ENCODE measurements around the gene SPECC1.

SPECC1 gene

DNA sequence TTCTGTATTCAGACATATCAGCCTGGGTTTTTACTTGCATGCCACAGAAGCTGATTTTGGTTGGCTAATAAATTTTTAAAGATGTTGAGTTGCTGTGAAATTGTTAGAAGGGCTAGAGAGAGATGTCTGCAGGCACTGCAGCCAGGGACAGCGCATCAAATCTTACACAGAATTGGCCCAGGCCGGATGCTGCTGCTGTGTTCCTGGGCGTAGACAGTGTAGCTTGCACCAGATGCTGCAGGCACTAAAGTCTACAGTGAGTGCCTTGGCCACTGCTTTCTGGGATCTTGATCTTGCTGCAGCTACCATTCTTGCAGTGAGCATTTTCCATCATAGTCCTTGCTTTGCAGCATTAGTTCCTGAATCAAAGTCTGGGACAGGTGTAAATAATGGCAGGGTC, 169.9 kb downstream of the SPECC1 start:
- ChIA-PET POLR2A (ENCODE audit: low non-redundant PET) (no interaction called here), CTCF (no interaction called here)
- TF ChIP-seq, protein P1, sequence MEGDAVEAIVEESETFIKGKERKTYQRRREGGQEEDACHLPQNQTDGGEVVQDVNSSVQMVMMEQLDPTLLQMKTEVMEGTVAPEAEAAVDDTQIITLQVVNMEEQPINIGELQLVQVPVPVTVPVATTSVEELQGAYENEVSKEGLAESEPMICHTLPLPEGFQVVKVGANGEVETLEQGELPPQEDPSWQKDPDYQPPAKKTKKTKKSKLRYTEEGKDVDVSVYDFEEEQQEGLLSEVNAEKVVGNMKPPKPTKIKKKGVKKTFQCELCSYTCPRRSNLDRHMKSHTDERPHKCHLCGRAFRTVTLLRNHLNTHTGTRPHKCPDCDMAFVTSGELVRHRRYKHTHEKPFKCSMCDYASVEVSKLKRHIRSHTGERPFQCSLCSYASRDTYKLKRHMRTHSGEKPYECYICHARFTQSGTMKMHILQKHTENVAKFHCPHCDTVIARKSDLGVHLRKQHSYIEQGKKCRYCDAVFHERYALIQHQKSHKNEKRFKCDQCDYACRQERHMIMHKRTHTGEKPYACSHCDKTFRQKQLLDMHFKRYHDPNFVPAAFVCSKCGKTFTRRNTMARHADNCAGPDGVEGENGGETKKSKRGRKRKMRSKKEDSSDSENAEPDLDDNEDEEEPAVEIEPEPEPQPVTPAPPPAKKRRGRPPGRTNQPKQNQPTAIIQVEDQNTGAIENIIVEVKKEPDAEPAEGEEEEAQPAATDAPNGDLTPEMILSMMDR (conservative IDR thresholded peaks at IDR 0.05; ENCODE audit: low read depth): no peak
- no peak overlapping the region for H3K27ac ChIP-seq
- no peak for DNase-seq (ENCODE audit: low spot score)

DNA sequence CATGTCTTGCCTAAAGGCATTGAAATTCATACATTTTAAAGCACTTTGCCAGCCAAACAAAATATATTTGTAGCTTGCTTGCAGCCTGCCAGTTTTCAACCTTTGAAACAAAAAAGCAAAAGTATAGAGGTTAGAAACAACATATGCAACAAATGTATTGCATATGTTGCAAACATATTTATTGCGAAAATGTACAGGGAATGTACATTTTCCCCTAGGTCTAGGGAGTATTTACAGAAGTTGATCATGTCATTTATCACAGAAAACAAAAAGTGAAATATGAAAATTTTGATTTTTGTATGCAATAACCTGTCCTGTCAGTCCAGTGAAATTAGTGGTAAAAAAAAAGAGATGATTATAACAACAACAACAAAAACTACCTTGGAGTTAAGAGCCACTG, 171.5 kb downstream of the SPECC1 start:
- TF ChIP-seq, protein P1 (conservative IDR thresholded peaks at IDR 0.05; ENCODE audit: low read depth): no peak
- ChIA-PET POLR2A (ENCODE audit: low non-redundant PET) (no interaction called here), CTCF (no interaction called here)
- no peak overlapping the region for H3K27ac ChIP-seq
- no peak for DNase-seq (ENCODE audit: low spot score)

DNA sequence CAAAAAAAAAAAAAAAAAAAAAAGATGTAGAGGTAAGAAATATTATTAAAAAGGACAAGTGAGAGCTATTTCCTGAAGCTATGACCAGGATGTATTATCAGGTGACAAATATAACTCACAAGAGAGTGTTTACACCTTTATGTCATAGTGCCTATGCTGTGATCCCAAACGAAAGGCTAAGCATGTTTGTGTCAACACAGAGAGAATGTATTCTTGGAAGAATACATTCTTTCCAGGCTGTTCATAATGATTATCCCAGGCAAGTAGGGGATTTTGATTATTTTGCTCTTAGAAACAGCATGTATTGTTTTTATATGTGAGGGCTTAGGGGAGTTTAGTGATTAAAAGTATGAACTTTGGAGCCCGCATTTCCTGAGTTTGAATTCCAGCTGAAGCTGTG, 175.0 kb downstream of the SPECC1 start:
- CTCF ChIA-PET: no interaction called here

DNA sequence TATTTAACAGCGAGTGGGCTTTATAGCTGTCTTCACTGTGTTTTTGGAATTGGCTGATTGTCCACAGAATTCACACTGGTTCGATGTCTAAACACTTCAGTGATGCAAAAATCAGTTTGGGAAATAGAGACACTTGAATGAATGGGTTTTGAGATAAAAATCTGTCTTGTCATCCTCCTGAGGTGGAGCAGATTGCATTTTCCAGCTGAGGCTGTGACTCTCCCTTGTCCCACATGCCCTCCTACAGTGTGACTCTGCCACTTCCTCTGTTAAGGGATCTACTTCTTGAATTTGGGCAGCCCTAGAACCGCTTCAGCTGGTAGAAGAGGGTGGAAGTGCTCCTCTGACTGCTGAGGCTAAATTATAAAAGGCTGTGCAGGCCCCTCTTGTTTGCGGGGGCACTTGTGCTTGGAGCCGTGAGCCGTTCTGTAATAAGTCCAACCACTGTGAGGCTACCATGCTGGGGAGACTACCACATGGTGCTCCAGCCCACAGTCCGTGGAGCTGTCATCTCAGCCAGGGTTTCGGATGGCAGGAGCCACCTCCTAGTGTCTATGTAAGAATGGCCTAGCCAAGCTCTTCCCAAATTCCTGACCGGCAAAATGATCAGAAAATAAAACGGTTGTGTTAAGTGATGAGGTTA, 175.9 kb downstream of the SPECC1 start:
- TF ChIP-seq, protein P1 (conservative IDR thresholded peaks at IDR 0.05; ENCODE audit: low read depth): no peak
- ChIA-PET POLR2A (ENCODE audit: low non-redundant PET) (no interaction called here), CTCF (no interaction called here)
- H3K27ac ChIP-seq: no peak overlapping the region
- no peak for DNase-seq (ENCODE audit: low spot score)

More for the DNA sequence above, 175.0 kb downstream of the SPECC1 start:
- DNase-seq (ENCODE audit: low spot score): no peak
- POLR2A ChIA-PET (ENCODE audit: low non-redundant PET): no interaction called here
- no peak overlapping the region for H3K27ac ChIP-seq
- TF ChIP-seq, protein P1 (conservative IDR thresholded peaks at IDR 0.05; ENCODE audit: low read depth): no peak

DNA sequence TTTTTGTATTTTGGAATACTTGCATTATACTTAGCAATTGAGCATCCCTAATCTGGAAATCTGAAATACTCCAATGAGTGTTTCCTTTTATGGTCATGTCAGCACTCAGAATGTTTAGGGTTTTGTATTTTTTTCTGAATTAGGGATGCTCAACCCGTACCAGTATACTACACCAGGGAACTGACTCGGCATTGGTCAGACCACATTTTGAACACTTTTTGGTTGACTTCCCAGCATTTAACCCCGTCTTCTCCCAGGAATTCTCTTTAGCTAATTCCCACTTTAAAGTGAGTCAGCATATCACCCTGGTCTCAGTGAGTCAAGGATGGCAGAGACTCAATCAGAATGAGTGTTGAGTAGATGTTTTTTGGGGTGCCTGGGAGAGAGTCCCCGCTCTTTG, 177.9 kb downstream of the SPECC1 start:
- TF ChIP-seq, protein P1 (conservative IDR thresholded peaks at IDR 0.05; ENCODE audit: low read depth): no peak
- ChIA-PET CTCF (no interaction called here), POLR2A (ENCODE audit: low non-redundant PET) (no interaction called here)
- no peak overlapping the region for H3K27ac ChIP-seq
- DNase-seq (ENCODE audit: low spot score): no peak

DNA sequence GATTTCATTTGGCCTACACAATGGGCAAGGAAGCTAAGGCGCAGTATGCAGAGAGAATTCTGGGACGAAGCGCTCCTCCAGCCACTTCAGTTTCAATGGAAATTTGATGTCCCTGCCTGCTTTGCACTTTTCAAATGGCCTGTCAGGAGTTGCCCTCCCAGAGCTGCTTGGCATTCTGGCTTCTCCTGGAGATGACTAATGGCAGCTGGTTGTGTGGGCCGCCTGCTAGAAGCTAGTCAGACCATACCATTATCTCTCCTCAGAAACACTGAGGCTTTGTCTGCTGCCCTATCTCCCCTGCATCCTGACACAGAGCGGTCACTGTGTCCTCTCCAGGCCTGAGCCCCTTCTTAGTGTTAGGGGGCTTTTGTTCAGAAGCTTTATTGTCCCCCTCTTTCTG, 180.1 kb downstream of the SPECC1 start:
- peak; percentile 75 for DNase-seq (ENCODE audit: low spot score)
- CTCF ChIA-PET: interaction anchor here (0.6 kb wide), 1 partner anchor 34 kb away, joined by 3 read pairs; no protein-coding TSS in a partner anchor
- POLR2A ChIA-PET (ENCODE audit: low non-redundant PET): no interaction called here
- TF ChIP-seq, protein P1 (conservative IDR thresholded peaks at IDR 0.05; ENCODE audit: low read depth): no peak
- H3K27ac ChIP-seq: peak overlapping the region; percentile 78

Measured in RWPE1 (cell line).